Measurements from ENCODE around the gene CCL25. TPM values are rescaled to one million over a fixed set of nuclear protein-coding genes. Genes with fewer than 3 reads are reported as not detected.
A peak's percentile ranks its signal among the peaks of the same experiment; 100 is the strongest.
"Not testable (repeated sequence)": the region's sequence is repeated elsewhere in the genome, so short reads cannot be mapped to it uniquely, and the experiment has no call there.

Gene CCL25
- total and polyA plus RNA-seq, 9 of the 15 experiments (the other 6 are each of a cell fraction or from before 2014, with no cell fraction given) = 0.15 TPM; not detected in 8

- TF ChIP-seq KDM5B (IDR thresholded peaks at IDR 0.05; ENCODE audit: insufficient replicate concordance, low read depth, low read length) (peak; percentile 80), MBD2 (IDR thresholded peaks at IDR 0.05; ENCODE audit: borderline replicate concordance, low read depth) (peak; percentile 59; the same call in 1 of the 2 replicates), NRF1 (conservative IDR thresholded peaks at IDR 0.05 in 1 of 2, IDR thresholded peaks at IDR 0.05 in 1 of 2) (0 out of 4 replicates have a peak, but pooled peaks of 1 of the 2 experiments have one; percentile 12), TSHZ1 (CRISPR knock-in tag; IDR thresholded peaks at IDR 0.05) (peak; percentile 73; the same call in 1 of the 2 replicates), SRF (CRISPR knock-in tag; IDR thresholded peaks at IDR 0.05) (peak in 1 of 2 experiments; percentile 91; a peak in 2 of 4 replicates), CBFA2T3 (IDR thresholded peaks at IDR 0.05) (peak; percentile 98), NFE2 (IDR thresholded peaks at IDR 0.05; ENCODE audit: low read depth) (peak; percentile 88), PHF21A (IDR thresholded peaks at IDR 0.05; ENCODE audit: borderline replicate concordance, low read depth) (0 out of 2 replicates have a peak, but pooled peaks have one; percentile 20), ZEB2 (IDR thresholded peaks at IDR 0.05) (peak; percentile 57), EGR1 (conservative IDR thresholded peaks at IDR 0.05) (peak; percentile 23; the same call in 1 of the 2 replicates), TEAD4 (IDR thresholded peaks at IDR 0.05; ENCODE audit: low read length) (peak; percentile 95), E2F6 (IDR thresholded peaks at IDR 0.05; ENCODE audit: borderline replicate concordance in 1 of 2, extremely low read depth in 1 of 2, insufficient read depth in 1 of 2, insufficient read length in 1 of 2, low read depth in 1 of 2, low read length in 1 of 2, poor library complexity in 1 of 2, severe bottlenecking in 1 of 2) (peak in 1 of 2 experiments; percentile 8), HMGXB4 (CRISPR knock-in tag; IDR thresholded peaks at IDR 0.05) (peak; percentile 53; the same call in 1 of the 2 replicates), TCF15 (CRISPR knock-in tag; IDR thresholded peaks at IDR 0.05) (0 out of 2 replicates have a peak, but pooled peaks have one; percentile 48)
- TF ChIP-seq, protein P1, sequence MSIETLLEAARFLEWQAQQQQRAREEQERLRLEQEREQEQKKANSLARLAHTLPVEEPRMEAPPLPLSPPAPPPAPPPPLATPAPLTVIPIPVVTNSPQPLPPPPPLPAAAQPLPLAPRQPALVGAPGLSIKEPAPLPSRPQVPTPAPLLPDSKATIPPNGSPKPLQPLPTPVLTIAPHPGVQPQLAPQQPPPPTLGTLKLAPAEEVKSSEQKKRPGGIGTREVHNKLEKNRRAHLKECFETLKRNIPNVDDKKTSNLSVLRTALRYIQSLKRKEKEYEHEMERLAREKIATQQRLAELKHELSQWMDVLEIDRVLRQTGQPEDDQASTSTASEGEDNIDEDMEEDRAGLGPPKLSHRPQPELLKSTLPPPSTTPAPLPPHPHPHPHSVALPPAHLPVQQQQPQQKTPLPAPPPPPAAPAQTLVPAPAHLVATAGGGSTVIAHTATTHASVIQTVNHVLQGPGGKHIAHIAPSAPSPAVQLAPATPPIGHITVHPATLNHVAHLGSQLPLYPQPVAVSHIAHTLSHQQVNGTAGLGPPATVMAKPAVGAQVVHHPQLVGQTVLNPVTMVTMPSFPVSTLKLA (conservative IDR thresholded peaks at IDR 0.05) = peak; percentile 7 to 69; a peak in 2 of 4 replicates
- not testable (repeated sequence) for TF ChIP-seq TEAD4 (CRISPR knock-in tag; IDR thresholded peaks at IDR 0.05; ENCODE audit: borderline replicate concordance)
Measured at GRCh38 chr19:8033287-8034177, 19.0 kb upstream of the CCL25 start (continued).
